Heart left ventricle (tissue), 13 donors: ENCODE results near the gene SLC22A9.

Source experiments
- CTCF ChIP-seq, 12 donors: fragments of 200-600 bp; sonication (generic) in 4 of 12; IDR thresholded peaks; one replicate each; pipeline versions ENCODE4 v1.5.0 to v1.8.0; 2018 to 2022; ENCODE audit warnings: antibody characterized with exemption in 12 of 12, mild to moderate bottlenecking in 5 of 12
- POLR2A ChIP-seq, 2 donors: fragments of 450-650 bp; IDR thresholded peaks; one replicate each; pipeline ENCODE4 v1.6.1; 2017; ENCODE audit warnings: antibody characterized with exemption in 2 of 2, mild to moderate bottlenecking in 2 of 2, moderate library complexity in 2 of 2
- donor health status: ischemic (EF 13 %, LVEDD 7.1; RV severe dilation, severe dysfunction).
- donor health status: DM: no; HTN: yes; CAD: no.
- donor health status: DM: no; HTN: no; CAD: no.
- donor health status: ischemic (EF 25% LVEDD 6.9; RV normal size, moderate dysfunction).
- donor health status: ischemic (EF 25% LVEDD 5.7; RV mildly dilated, moderate dysfunction).
- donor health status: ischemic (EF 35%, LVEDD 5.7; RV mildly dilated, moderate dysfunction).
- donor health status: nonischemic (EF 11% LVEDD 7.7; RV severe dilation, severe dysfunction).
- donor health status: DM: yes; HTN: yes; CAD: no.
- donor health status: PGD.
- donor health status: ischemic (EF 29% LVEDD 5.4; RV normal size, mild dysfunction).
- donor health status: nonischemic (EF 23%, LVEDD 6.1; RV moderate dilation, normal function).

- TF ChIP-seq CTCF (IDR thresholded peaks at IDR 0.05) = no peak
- TF ChIP-seq POLR2A (IDR thresholded peaks at IDR 0.05) = no peak
Observed at GRCh38 chr11:63380130-63380529, 10.5 kb downstream of the SLC22A9 start.
